Dermis microvascular lymphatic vessel endothelial cell (primary cell): ENCODE measurements around the gene WTAP. TPM values are rescaled to one million over a fixed set of nuclear protein-coding genes. Genes with fewer than 3 reads are reported as not detected.
"Not testable (repeated sequence)": the region's sequence is repeated elsewhere in the genome, so short reads cannot be mapped to it uniquely, and the experiment has no call there.

Source experiments
- DNase-seq, 2 donors: peaks; one replicate each; pipeline versions ENCODE4 v3.0.0 to v3.0.0-alpha.2; 2010; ENCODE audit warnings: low read depth in 2 of 2
- total RNA-seq: library from RNA; depleted of rRNA; stranded (reverse); fragments of >200 nt; gene quantifications from 2 replicates; pipeline ENCODE4 v1.2.1, GENCODE V29; 2014

WTAP gene
- total RNA-seq, 1 donor from 2014 or later = 69.2 TPM

DNA sequence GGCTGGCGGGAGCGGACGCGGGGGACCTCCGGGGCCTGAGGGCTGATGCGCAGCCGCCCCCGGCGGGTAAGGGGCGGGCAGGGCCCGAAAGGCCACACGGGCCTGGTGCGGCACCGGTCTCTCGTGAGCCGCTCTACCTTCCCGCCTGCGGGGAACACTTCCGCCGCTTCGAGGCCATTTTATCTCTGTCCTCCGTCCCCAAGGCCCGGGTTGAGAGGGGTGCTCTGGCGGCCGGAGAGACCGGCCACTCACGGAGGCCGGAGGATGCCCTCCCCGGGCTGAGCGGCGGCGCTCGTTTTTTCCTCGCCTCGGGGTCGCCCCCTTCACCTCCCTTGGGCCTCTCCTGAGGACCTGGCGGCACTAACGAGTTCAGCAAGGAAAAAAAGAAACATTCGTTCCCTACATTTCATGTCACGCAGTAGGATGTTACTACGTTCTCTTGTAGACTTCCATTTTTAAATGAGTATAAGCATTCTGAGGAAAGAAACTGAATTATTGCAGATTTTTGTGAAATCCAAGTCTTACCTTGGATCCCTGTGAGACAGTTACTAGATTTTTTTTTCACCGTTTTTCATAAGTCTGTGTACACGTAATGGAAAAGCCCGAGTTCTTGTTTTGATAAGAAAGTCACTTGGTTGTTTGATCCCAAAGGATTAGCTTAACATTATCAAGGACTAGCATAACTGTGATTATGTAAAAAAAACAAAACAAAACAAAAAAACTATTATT lies 575 bp downstream of the WTAP start:
- peak; percentile 45 to 72 for DNase-seq

DNA sequence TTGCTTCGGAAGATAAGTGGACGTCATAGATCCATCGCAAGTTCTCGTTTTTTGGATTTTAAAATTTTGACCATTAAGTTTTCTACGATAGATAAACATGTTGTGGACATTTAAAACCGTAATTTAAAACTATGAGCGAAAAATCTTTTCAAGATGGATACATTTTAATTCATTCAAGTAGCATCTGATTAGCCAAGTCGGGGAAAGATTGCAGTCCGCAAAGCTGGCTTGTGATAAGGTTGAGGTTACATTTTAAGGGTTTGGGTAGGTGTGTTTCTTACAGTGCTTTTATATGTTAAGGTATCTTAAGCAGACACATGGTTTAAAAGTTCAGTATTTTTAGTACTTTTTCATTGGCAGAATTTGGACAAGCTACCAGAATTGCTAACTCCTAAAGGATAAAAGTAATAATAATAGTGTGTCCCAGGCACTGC lies 1.2 kb downstream of the WTAP start:
- DNase-seq = peak in 1 of 2 donors; percentile 9

DNA sequence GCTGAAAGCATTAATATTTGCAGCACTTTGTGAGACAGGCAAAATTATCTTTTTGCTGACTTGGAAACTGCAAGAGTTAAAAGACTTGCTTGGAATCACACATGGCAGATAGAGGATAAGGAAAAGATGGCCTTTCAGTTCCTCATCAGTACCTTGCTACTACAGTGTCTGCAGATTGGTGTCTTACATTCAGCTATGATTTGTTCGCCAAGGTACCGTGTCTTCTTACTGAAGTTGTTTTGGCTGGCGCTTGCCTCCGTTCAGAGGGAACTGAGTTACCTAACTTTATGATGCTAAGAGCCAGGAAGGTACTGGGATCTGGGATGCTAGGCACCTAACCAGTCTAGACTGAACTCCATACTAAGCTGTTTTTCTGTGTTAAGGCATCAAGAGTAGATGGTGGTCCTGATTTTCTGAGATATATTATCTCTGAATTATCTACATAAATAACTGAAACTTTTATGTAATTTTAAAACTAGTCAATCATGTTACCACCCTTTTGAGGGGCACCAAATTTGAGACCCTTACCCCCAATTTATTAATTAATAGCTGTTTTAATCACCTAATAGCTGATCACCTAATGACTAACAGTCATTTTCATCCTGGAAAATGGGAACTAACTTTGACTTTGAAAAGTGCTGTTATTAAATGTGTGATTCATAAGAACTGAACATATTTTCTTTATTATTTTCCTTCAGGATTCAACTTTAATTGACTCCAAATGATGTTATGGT lies 2.5 kb downstream of the WTAP start:
- DNase-seq = peak in 1 of 2 donors; percentile 7

DNA sequence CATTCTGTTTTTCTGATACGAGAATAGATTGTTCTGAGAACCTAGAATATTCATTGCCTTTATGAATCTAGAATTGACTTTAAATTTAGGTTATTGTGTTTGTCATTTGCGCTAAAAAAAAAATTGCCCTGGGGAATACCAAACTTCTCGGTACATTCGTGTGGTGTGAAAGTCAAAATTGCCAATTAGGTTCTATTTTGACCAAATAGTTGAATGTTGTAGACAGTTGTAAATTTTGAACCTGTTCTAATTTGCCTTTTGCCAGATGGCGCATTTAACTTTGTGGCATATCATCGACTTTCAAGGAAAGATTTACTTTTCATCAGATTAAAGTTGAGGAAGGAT lies 3.0 kb downstream of the WTAP start:
- DNase-seq = no peak

DNA sequence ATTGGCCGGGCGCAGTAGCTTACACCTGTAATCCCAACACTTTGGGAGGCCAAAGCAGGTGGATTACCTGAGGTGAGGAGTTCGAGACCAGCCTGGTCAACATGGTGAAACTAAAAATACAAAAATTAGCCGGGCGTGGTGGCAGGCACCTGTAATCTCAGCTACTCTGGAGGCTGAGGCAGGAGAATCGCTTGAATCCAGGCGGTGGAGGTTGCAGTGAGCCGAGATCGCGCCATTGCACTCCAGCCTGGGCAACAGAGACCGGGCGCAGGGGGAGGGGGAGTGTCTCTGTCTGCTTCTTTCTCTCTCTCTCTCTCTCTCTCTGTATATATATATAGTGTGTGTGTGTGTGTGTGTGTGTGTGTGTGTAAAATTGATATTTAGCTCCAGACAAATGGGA lies 5.2 kb downstream of the WTAP start:
- not testable (repeated sequence) for DNase-seq

DNA sequence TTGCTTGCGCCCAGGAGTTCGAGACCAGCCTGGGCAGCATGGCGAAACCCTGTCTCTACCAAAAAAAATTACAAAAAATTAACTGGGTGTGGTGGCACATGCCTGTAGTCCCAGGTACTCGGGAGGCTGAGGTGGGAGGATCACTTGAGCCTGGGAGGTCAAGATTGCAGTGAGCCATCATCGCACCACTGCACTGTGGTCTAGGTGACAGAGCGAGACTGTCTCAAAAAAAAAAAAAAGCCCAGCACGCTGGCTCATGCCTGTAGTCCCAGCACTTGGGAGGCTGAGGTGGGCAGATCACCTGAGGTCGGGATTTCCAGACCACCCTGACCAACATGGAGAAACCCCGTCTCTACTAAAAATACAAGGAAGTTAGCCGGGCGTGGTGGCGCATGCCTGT lies 6.1 kb downstream of the WTAP start:
- not testable (repeated sequence) for DNase-seq

DNA sequence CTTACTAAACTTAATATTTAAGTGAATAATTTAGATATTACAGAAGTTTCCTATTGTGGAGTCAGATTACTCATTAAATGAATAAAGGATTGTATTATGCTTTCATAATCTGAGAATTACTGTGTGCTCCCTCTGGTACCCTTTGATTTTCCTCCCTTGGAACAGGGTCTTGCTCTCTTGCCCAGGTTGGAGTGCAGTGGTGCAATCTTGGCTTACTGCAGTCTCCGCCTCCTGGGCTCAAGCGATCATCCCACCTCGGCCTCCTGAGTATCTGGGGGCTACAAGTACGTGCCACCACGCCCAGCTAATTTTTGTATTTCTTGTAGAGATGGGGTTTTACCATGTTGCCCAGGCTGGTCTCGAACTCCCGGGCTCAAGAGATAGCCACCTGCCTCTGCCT lies 9.6 kb downstream of the WTAP start:
- no peak for DNase-seq

DNA sequence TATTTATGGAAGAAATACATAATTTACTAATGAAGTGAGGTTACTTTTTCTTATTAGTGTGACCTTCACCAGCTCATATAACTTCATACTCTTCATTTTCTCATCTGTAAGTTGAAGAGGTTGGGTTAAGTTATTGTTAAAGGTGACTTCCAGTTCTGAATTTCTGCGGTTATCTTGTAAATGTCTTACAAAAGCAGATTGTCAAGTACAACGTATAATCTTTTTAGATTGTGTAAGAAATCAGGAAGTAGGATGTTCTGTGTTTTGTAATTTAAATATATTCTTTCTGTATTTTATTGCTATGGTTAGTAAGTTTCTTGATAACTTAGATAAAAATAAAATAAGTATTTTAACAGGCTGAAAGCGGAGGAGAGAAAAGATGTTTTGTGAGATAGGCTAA lies 12.0 kb downstream of the WTAP start:
- DNase-seq = no peak

DNA sequence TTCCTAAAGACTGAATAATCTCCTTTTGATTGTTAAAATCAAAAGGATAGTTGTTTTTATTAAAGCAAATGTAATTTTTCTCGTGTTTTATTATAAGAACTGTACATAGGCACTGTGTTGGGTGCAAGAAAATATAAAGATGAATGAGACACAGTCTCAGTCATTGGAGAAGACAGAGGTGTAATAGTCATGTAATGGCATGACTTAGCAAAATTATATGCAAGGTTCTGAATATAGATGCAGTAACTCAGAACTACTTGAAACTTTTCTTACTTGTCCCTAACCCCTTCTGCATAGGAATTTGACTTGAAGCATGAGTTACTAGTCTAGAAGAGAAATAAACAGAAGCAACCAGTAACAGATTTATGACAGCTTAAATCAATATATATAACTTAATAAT lies 14.9 kb downstream of the WTAP start:
- DNase-seq = no peak

DNA sequence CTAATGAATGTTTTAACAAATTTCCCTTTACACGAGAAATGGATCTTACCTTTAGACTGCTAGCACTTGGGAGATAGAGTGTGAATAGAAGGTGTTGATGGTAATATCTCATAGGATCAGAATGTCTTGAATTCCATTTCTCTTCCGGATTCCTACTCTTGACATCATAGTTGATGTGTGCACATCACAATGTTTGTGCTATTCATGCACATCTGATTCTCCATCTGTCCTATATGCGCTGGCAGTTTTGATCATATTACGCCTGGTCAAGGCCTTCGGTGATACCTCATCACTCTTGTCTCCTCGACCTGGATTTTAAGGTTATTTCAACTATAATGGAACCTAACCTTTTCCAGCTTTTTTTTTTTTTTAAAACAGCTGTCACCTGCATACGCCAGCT lies 17.8 kb downstream of the WTAP start:
- DNase-seq = no peak

DNA sequence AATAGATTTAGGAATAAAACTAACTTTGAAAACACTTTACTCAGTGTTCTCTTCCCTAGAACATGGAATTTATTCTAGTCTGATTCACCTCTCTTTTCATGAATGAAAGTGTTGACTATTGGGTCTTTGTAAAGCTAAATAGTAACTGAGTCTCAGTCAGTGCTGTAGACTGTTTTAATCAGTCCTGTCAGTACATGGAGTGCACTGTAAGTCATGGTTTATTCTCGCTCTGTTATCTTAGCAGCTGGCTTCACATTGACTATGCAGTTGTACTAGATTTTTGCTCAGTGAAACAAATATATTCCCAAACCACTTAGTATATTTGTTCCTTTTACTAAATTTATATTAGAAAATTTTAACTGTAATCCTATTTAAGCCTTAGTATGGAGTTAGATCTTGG lies 19.5 kb downstream of the WTAP start:
- no peak for DNase-seq

DNA sequence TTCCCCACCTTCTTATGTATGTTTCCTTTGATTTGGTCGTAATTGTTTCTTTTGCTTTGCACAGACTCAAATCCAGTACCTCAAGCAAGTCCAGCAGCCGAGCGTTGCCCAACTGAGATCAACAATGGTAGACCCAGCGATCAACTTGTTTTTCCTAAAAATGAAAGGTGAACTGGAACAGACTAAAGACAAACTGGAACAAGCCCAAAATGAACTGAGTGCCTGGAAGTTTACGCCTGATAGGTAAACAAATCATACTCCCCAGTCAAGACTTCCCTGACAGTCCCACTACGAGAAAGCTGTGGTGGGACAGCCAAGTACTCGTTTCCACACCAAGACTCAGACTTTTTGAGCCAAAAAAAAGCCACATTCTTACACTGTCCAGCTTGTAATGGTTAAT lies 20.8 kb downstream of the WTAP start:
- DNase-seq = not testable (repeated sequence)

DNA sequence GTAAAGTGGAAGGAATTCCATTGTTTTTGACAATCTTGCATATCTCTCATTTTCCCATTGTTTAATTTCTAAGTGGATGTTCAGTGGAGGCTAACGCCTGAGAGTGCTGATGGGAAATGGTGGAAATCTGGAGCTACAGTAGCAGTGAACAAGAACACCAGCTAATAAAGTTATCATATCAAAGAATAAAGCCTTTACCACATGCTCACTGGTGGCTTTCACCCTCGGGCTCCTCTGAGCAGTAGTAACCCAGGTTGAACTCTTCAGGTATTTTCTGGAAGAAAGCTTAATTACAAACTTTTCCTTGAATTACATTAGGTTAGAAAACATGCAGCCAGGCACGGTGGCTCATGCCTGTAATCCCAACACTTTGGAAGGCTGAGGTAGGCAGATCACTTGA lies 24.1 kb downstream of the WTAP start:
- no peak for DNase-seq

DNA sequence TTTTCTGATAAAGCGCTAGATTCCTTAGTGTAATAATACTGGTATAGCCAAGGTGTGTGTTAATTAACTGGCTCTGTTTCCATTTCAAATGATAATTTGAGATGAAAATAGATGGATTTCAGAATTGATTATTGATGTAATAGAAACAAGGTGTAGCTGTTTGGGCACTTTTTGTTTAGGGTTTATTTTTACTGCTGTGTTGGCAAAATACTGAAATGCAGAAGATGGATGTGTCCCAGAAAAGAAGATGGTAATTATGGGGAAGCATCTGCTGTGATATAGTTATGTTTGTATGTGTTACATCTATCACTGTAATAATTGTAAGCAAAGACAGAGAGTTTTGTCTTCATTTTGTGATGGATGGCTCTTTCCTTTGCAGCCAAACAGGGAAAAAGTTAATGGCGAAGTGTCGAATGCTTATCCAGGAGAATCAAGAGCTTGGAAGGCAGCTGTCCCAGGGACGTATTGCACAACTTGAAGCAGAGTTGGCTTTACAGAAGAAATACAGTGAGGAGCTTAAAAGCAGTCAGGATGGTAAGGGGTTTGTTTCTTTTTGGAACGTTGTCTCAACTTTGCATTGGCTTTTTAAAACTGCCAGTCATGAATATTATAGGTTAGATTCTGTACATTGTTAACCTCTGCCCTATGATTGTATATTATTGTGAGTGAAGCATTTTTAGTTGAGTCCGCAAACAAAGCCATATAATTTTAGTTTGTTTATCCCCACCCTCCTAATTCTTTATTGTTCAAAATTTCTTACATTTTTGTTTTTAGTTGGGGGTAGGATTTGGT lies 26.0 kb downstream of the WTAP start:
- no peak for DNase-seq

DNA sequence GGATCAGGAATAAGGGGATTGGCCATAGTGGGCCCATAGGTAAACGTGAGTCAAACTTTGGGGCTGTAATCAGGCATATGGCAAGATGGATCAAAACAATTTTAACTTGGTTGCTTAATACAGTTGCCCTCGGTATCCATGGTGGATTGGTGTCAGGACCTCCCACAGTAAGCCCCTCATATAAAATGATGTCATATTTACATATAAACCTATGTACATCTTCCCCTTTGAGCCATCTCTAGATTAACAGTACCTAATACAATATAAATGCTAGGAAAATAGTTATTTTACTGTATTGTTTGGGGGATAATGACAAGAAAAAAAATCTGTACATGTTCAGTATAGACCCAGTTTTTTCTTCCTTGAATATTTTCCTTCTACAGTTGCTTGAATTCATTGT lies 27.1 kb downstream of the WTAP start:
- no peak for DNase-seq

DNA sequence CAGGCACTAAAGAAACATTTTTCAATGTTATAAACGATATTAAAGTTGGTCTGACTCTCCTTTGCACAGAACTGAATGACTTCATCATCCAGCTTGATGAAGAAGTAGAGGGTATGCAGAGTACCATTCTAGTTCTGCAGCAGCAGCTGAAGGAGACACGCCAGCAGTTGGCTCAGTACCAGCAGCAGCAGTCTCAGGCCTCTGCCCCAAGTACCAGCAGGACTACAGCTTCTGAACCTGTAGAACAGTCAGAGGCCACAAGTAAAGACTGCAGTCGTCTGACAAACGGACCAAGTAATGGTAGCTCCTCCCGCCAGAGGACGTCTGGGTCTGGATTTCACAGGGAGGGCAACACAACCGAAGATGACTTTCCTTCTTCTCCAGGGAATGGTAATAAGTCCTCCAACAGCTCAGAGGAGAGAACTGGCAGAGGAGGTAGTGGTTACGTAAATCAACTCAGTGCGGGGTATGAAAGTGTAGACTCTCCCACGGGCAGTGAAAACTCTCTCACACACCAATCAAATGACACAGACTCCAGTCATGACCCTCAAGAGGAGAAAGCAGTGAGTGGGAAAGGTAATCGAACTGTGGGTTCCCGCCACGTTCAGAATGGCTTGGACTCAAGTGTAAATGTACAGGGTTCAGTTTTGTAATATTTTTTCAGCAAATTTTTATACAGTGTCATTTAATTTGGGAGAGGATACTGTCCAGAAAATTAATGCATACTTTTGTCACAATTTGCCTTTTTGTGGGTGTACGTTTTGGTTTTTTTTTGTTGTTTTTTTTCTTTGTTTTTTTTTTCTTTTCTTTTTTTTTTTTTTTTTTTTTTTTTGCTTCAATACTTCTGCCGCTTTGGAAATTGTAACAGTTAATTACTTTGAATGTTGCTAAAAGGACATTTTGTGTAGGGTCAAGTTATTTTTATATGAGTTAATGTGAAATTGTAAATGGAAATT lies 27.9 kb downstream of the WTAP start:
- no peak for DNase-seq

DNA sequence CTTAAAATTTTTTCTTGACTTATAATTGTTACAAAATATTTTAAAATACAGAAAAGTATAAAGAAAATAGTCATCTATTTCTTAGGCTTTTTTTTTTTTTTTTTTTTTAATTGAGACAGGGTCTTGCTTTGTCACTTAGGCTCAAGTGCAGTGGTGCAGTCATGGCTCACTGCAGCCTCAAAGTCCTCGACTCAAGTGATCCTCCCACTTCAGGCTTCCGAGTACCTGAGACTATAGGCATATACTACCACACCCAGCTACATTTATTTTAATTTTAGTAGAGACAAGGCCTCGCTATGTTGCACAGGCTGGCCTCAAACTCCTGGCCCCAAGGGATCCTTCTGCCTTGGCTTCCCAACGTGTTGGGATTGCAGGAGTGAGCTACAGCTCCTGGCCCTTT lies 29.2 kb downstream of the WTAP start:
- no peak for DNase-seq

DNA sequence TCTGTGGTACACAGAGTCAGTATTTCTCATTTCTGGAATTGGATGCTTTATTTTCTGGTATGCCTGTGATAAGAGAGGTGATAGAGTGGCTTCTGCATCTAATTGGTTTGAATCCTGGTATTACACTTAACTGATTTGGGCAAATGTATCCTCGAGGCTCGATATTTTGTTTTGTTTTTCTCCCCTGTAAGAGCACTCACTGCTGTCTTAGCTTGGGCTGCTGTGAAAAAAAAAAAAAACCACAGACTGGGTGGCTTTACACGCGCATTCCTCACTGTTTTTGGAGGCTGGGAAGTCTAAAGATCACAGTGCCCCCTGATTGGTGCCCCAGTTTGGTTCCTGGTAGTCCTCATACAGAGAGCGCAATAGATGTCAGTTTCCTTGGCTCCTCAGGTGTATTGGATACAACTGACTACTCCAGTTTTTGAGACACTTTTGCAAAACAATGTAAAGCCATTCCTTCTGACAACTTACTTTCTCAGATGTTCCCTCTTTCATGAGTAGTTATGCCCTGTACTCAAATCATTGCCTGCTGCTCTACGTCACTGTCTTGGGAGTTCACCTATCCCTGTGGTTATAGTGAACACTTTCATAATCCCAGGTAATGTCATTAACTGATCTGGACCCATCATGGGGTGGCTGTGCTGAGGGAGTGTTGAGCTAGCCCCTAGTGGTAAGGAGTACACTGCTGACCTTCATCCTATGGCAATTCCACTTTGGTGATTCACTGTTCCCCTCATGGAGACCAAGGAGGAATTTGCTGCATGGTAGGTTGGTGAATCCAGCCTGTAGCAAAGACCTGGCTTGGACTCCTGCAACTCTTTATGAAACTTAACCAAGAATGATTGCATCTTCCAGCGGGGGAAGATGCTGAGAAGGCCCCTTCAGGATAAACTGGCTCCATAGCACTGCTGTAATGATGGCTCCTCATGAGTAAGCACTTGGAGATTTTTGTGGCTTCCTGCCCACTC lies 31.0 kb downstream of the WTAP start:
- no peak for DNase-seq

DNA sequence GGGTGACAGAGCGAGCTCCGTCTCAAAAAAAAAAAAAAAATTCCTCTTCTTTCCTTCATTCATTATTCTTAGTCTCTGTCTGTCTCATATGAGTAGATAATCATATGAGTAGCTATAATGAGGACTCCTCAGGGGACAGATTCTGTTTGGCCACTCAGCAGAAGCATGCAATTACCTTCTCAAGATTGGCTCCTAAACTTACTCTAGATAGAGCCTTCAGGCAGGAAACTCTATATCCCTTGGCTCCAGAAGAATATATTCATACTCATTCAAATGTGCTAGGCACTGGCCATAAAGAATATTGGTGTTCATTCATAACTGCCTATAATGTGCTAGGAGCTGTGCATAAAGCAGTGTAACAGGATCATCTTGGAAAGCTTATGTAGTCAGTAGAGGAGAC lies 32.3 kb downstream of the WTAP start:
- DNase-seq = no peak

DNA sequence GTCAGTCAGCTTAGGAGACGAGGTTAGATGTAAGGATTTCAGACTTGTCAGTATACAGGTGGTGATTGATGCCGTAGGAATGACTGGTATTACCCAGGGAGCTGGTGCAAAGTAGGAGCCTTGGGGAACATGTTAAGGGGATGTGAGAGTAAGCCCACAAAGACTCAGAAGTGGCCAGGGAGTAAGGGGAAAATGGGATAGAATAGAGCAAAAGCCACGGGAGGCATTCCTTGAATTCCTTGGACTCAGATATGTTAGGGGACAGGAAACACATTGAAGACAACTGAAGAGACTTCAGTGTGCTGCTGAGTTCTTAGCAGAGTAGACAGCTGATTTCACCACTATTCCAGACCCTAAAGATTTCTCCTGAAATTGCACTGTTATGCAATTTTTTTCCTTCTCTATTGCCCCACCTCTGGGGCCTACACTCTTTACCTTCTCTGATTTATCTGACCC lies 33.3 kb downstream of the WTAP start:
- DNase-seq = peak in 1 of 2 donors; percentile 40
